SH-SY5Y (cell line): Measurements from ENCODE around the gene NCF4.

Experiments used
- GATA2 ChIP-seq: IDR thresholded peaks from 2 replicates; pipeline ENCODE4 v1.6.1; 2011; ENCODE audit warnings: mild to moderate bottlenecking, low read depth, low read length
- GATA3 ChIP-seq: IDR thresholded peaks from 2 replicates; pipeline ENCODE4 v1.6.1; 2011; ENCODE audit warnings: low read depth, mild to moderate bottlenecking, low read length, moderate library complexity

DNA sequence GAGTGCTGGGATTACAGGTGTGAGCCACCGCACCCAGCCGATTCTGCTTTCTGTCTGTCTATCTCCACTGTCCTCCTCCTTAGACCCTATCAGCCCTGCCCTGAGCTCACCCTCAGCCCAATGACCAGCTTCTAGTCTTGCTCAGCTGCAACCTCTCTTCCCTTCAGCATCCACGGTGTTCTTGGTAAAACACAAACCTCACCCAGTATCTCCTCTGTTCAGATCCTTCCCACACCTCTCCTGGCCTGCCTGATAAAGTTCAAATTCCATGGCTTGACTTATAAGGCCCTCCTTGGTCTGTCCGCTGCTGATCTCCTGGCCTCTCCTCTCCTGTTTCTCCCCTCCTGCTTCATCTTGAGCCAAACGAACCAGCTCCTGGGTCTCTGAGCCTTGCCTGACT, 14.5 kb upstream of the NCF4 start:
- TF ChIP-seq GATA2 (no peak), GATA3 (no peak)
